GM12873 (cell line): ENCODE results near the gene TAMALIN.

Experiments used
- TF ChIP-seq, protein P1 (sequence below): IDR thresholded peaks from 2 replicates; pipeline ENCODE4 v1.5.1; 2012; ENCODE audit warnings: low read depth, mild to moderate bottlenecking, moderate library complexity, low read length, control low read depth; ENCODE audit not compliant: insufficient read depth; ENCODE audit errors: missing control alignments

Gene TAMALIN

GRCh38 chr12:52033446-52034140 is 26.8 kb downstream of the TAMALIN start:
- TF ChIP-seq, protein P1, sequence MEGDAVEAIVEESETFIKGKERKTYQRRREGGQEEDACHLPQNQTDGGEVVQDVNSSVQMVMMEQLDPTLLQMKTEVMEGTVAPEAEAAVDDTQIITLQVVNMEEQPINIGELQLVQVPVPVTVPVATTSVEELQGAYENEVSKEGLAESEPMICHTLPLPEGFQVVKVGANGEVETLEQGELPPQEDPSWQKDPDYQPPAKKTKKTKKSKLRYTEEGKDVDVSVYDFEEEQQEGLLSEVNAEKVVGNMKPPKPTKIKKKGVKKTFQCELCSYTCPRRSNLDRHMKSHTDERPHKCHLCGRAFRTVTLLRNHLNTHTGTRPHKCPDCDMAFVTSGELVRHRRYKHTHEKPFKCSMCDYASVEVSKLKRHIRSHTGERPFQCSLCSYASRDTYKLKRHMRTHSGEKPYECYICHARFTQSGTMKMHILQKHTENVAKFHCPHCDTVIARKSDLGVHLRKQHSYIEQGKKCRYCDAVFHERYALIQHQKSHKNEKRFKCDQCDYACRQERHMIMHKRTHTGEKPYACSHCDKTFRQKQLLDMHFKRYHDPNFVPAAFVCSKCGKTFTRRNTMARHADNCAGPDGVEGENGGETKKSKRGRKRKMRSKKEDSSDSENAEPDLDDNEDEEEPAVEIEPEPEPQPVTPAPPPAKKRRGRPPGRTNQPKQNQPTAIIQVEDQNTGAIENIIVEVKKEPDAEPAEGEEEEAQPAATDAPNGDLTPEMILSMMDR = no peak

- TF ChIP-seq, protein P1 = no peak
Measured at GRCh38 chr12:52035190-52035589, 28.4 kb downstream of the TAMALIN start.

DNA sequence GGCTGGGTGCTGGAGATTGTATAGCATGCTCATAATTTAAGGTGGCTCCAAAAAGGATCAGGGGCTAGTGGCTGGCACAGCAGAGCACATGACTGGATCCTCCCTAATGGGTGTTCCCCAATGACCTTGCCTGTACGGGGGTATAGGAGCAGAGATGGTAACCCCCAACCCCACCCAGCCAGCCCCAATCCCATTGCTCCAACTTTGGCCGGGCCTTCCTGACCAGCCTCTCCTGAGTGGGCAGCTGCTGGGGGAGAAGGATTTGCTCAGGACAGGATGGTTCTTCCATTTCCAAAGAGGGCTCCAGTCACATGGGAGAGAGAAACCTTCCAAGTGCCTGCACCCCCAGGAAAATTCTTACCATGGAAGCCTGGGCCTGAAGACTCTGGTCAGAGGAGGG is 29.2 kb downstream of the TAMALIN start:
- TF ChIP-seq, protein P1 = no peak

- TF ChIP-seq, protein P1 = no peak
Measured at GRCh38 chr12:52036587-52037171, 29.9 kb downstream of the TAMALIN start.

DNA sequence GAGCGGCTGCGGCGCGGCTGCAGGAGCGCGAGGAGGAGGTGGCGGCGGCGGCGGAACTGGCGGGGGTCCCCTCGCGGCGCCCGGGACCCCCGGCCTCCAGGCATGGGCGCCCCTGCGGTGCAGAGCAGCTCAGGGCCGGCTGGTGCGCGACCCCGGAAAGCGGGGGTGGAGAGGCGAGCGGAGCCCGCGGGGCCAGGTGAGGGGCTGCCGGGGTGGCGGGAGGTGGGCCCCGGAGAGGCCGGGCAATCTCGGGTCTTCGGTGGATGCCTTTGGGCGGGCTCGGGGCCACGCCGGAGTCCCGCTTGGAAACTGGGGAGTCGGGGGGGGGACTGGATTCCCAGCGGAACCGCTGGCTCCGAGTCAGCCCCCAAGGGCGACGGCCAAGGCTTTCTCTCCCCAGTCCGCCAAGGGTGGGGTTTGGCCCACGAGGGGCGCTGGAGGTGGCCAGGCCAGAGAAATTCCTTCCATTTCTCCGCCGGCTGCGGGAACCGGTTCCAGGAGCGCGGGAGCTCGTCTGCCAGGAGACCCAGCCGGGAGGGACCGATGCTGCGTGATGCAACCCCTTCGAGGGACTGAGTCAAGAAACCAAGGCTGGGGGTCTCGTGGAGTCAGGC is 30.6 kb downstream of the TAMALIN start:
- TF ChIP-seq, protein P1 = no peak

DNA sequence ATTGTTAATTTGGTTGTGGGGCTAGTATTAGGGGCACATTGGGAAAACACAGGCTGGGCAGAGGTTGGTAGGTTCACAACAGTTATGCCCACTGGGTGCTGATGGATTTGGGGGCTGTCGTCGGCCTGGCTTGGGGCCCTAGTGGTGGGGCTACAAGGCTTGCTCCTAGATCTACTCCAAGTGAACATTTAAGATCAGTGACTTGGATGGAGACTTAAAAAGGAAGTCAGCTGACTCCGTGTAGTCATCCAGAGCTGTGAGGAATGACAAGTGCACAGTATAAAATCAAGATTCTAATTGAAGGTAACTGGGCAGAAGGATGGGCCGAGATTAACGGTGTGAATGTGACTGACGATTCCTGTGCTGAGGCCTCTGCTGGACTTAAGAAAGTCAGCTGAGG is 31.7 kb downstream of the TAMALIN start:
- TF ChIP-seq, protein P1 = no peak

- TF ChIP-seq, protein P1 = no peak
Measured at GRCh38 chr12:52041035-52041434, 34.3 kb downstream of the TAMALIN start.
